Measurements from ENCODE around the gene APOL2. TPM values are rescaled to one million over a fixed set of nuclear protein-coding genes. Genes with fewer than 3 reads are reported as not detected.
A peak's percentile ranks its signal among the peaks of the same experiment; 100 is the strongest.
"Not testable (repeated sequence)": the region's sequence is repeated elsewhere in the genome, so short reads cannot be mapped to it uniquely, and the experiment has no call there.

The APOL2 gene
- total RNA-seq, 3 donors from 2014 or later, result 46.3 to 64.8 (median 56.3) TPM

DNA sequence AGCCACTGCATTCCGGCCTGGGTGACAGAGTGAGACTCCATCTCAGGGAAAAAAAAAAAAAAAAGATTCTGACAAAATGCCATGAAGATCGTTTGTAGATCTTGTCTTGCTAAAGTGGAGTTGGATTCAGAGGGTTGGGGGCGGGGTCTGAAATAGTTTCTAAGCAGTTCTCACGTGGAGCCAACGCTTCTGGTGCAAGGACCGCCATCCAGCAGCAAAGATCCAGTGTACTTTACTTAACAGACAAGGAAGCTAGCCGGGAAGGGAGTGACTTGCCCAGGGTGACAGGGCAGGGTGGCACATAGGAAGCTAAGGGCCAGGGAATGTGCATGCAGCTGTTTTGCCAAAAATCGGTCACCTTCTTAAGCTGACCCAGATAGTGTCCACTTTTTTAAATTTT, 41.1 kb upstream of the APOL2 start:
- H3K36me3 ChIP-seq (ENCODE audit: low read depth), result peaks cover 33% of the 10 kb centered on the region

DNA sequence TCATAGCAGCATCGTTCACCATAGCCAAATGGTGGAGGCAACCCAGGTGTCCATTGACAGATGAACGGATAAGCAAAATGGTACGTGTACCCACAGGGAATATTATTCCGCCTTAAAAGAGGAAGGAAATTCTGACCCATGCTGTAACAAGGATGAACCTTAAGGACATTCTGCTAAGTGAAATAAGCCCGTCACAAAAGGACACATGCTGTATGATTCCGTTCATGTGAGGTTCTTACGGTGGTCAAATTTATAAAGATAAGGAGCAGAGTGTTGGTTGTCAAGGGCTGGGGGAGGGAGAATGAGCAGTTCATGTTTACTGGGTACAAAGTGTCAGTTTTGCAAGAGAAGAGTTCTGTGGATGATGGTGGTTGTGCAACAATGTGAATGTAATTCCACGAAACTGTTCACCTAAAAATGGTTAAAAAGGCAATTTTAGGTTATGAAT, 39.9 kb upstream of the APOL2 start:
- Histone ChIP-seq H3K36me3 (ENCODE audit: low read depth) (peaks cover 22% of the 10 kb centered on the region), H3K4me3 (no peak overlapping the region), H3K9me3 (no peaks in the 10 kb centered on the region), H3K4me1 (ENCODE audit: low read depth) (no peaks in the 10 kb centered on the region)
- intact Hi-C loops (cut with DNase I, micrococcal nuclease), result no loop called here
- no peak for TF ChIP-seq CTCF (IDR thresholded peaks at IDR 0.05)
- DNase-seq (no peak), ATAC-seq (no peak)

More for the DNA sequence above, 41.1 kb upstream of the APOL2 start:
- Histone ChIP-seq H3K9me3 (no peaks in the 10 kb centered on the region), H3K4me1 (ENCODE audit: low read depth) (no peaks in the 10 kb centered on the region), H3K4me3 (no peak overlapping the region)
- TF ChIP-seq CTCF (IDR thresholded peaks at IDR 0.05), result no peak
- DNase-seq (peak in 1 of 3 donors; percentile 14), ATAC-seq (no peak)
- intact Hi-C loops (cut with DNase I, micrococcal nuclease), result no loop called here

GRCh38 chr22:36277482-36278291, 38.4 kb upstream of the APOL2 start:
- intact Hi-C loops (cut with DNase I, micrococcal nuclease), result no loop called here

DNA sequence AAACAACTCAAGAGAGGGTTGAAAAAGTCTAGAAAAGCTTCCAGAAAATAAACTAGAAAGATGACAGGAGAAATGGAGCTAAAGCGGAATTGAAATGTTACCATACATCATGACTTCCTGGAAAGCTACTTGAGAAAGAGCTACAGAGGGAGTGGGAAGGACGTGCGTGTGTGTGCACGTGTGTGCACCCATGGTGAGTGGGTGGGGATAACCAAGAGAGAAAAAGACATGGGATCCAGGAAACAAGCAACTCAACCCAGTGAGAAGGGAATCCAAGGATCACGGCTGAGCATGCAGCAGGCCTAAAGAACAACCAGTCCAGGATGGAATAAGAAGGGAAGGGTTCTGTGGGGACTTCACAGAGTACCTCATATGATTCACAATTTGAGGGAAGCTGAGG, 35.2 kb upstream of the APOL2 start:
- H3K36me3 ChIP-seq (ENCODE audit: low read depth), result no peaks in the 10 kb centered on the region
- ATAC-seq, result no peak

More at GRCh38 chr22:36277482-36278291, 38.4 kb upstream of the APOL2 start:
- ATAC-seq (peak; percentile 88), DNase-seq (peak; percentile 69 to 74 (median 71))
- no peaks in the 10 kb centered on the region for H3K9me3 ChIP-seq
- no peak overlapping the region for H3K4me3 ChIP-seq
- H3K36me3 ChIP-seq (ENCODE audit: low read depth), result peaks cover 12% of the 10 kb centered on the region
- no peaks in the 10 kb centered on the region for H3K4me1 ChIP-seq (ENCODE audit: low read depth)
- TF ChIP-seq CTCF (IDR thresholded peaks at IDR 0.05), result peak; percentile 85

GRCh38 chr22:36271951-36272350, 32.6 kb upstream of the APOL2 start:
- H3K4me1 ChIP-seq (ENCODE audit: low read depth); intact Hi-C loops (cut with DNase I, micrococcal nuclease); H3K9me3 ChIP-seq; ATAC-seq; H3K36me3 ChIP-seq (ENCODE audit: low read depth); H3K4me3 ChIP-seq: not testable (repeated sequence)
- peak in 1 of 3 donors; percentile 16 for DNase-seq

More for the DNA sequence above, 35.2 kb upstream of the APOL2 start:
- DNase-seq, result peak in 1 of 3 donors; percentile 17
- intact Hi-C loops (cut with DNase I, micrococcal nuclease), result no loop called here
- no peak for TF ChIP-seq CTCF (IDR thresholded peaks at IDR 0.05)
- Histone ChIP-seq H3K9me3 (no peaks in the 10 kb centered on the region), H3K4me3 (no peak overlapping the region), H3K4me1 (ENCODE audit: low read depth) (no peaks in the 10 kb centered on the region)

GRCh38 chr22:36271231-36271630, 31.9 kb upstream of the APOL2 start:
- DNase-seq; H3K4me1 ChIP-seq (ENCODE audit: low read depth); H3K9me3 ChIP-seq; H3K4me3 ChIP-seq; ATAC-seq; H3K36me3 ChIP-seq (ENCODE audit: low read depth); intact Hi-C loops (cut with DNase I, micrococcal nuclease): not testable (repeated sequence)

Data from mucosa of descending colon (tissue), 3 donors.